K562 (cell line): ENCODE results near the gene DNAJB2. TPM values are rescaled to one million over a fixed set of nuclear protein-coding genes. Genes with fewer than 3 reads are reported as not detected.

ENCODE experiments used
- ATF1 ChIP-seq, 2 experiments: fragments of 450-650 bp in 1 of 2; IDR thresholded peaks; 2 replicates each; pipeline ENCODE4 v1.6.1; 2016; ENCODE audit warnings: missing compliant biosample characterization in 1 of 2, missing genetic modification characterization in 1 of 2
- CXXC5 ChIP-seq: fragments of 250-450 bp; sonication (Bioruptor Pico); IDR thresholded peaks from 2 replicates; pipeline ENCODE4 v1.8.0; 2022; ENCODE audit warnings: inconsistent platforms, mild to moderate bottlenecking, moderate library complexity
- MAFK ChIP-seq: IDR thresholded peaks from 2 replicates; pipeline ENCODE4 v1.6.1; 2011; ENCODE audit warnings: low read length, improper control_type of control experiment
- PCBP2 ChIP-seq: fragments of 200-400 bp; formaldehyde crosslinking; IDR thresholded peaks from 2 replicates; pipeline ENCODE4 v1.6.1; 2018; ENCODE audit warnings: low read length, low read depth, mild to moderate bottlenecking, moderate library complexity; ENCODE audit not compliant: poor library complexity, severe bottlenecking
- POLR2A ChIP-seq: fragments of 450-650 bp; conservative IDR thresholded peaks from 2 replicates; pipeline ENCODE4 v1.6.1; 2016
- RAD21 ChIP-seq, 2 experiments: fragments of 250-450 bp in 1 of 2; fragments of 450-650 bp in 1 of 2; sonication (Bioruptor Pico) in 1 of 2; formaldehyde crosslinking in 1 of 2; IDR thresholded peaks in 1 of 2; conservative IDR thresholded peaks in 1 of 2; 2 replicates each; pipeline versions ENCODE4 v1.4.0 to v1.8.0; 2020 to 2022; ENCODE audit warnings: mild to moderate bottlenecking in 2 of 2, moderate library complexity in 1 of 2
- SMAD2 ChIP-seq: fragments of 150-350 bp; IDR thresholded peaks from 2 replicates; pipeline ENCODE4 v1.6.1; 2014; ENCODE audit warnings: low read depth, mild to moderate bottlenecking, low read length
- SMARCA4 ChIP-seq: fragments of 450-650 bp; IDR thresholded peaks from 2 replicates; pipeline ENCODE4 v1.6.1; 2016
- SREBF1 ChIP-seq: fragments of 150-350 bp; IDR thresholded peaks from 2 replicates; pipeline ENCODE4 v1.6.1; 2014; ENCODE audit warnings: antibody characterized with exemption, low read depth, low read length, borderline replicate concordance
- SUPT5H ChIP-seq: fragments of 450-650 bp; IDR thresholded peaks from 2 replicates; pipeline ENCODE4 v1.6.1; 2016
- TAF7 ChIP-seq: fragments of 450-650 bp; IDR thresholded peaks from 2 replicates; pipeline ENCODE4 v1.6.1; 2016; ENCODE audit warnings: missing genetic modification characterization, missing compliant biosample characterization
- ZNF282 ChIP-seq: sonication (generic); formaldehyde crosslinking; IDR thresholded peaks from 2 replicates; pipeline ENCODE4 v1.8.1; 2023; ENCODE audit warnings: missing genetic modification reagents
- ZNF586 ChIP-seq: fragments of 450-650 bp; formaldehyde crosslinking; conservative IDR thresholded peaks from 2 replicates; pipeline ENCODE4 v1.4.0; 2020; ENCODE audit warnings: mild to moderate bottlenecking, moderate library complexity
- polyA plus RNA-seq, 8 experiments: library from polyadenylated mRNA; depleted of rRNA in 4 of 8; stranded (reverse) in 5 of 8; unstranded in 3 of 8; fragments of >200 nt; fragmentation: Nextera tagmentation in 2 of 8; fragmentation: Illumina TruSeq in 1 of 8; extraction: Ambion mirVana in 2 of 8; extraction: Trizol in 1 of 8; gene quantifications; 2 replicates each; pipeline versions ENCODE4 v1.2.1 to v1.2.3, GENCODE V29; 2011 to 2014; ENCODE audit warnings: inconsistent platforms in 1 of 8, missing spikeins in 1 of 8
- total RNA-seq, 7 experiments: library from RNA; depleted of rRNA in 6 of 7; stranded (reverse); fragments of >200 nt in 6 of 7; fragmentation: Illumina TruSeq in 2 of 7; extraction: Trizol in 2 of 7; gene quantifications; 2 replicates each; pipeline versions ENCODE4 v1.2.1 to v1.2.3, GENCODE V29; 2011 to 2021; ENCODE audit warnings: low replicate concordance in 1 of 7
- TF ChIP-seq, protein P1 (sequence below), 2 experiments: fragments of 450-650 bp in 1 of 2; IDR thresholded peaks; 2 replicates each; pipeline ENCODE4 v1.6.1; 2011 to 2017; ENCODE audit warnings: low read depth in 2 of 2, antibody characterized with exemption in 1 of 2, borderline replicate concordance in 1 of 2, low read length in 1 of 2, mild to moderate bottlenecking in 1 of 2, mixed read lengths in 1 of 2; ENCODE audit not compliant: control insufficient read depth in 1 of 2
- TF ChIP-seq, protein P2 (sequence below): IDR thresholded peaks from 2 replicates; pipeline ENCODE4 v1.6.1; 2011; ENCODE audit warnings: borderline replicate concordance, low read depth, mild to moderate bottlenecking, moderate library complexity, low read length; ENCODE audit not compliant: insufficient read depth, poor library complexity, severe bottlenecking
- TF ChIP-seq, protein P3 (sequence below), 2 experiments: IDR thresholded peaks; 2 replicates each; pipeline ENCODE4 v1.6.1; 2011; ENCODE audit warnings: borderline replicate concordance in 1 of 2, control low read depth in 1 of 2, low read depth in 1 of 2, low read length in 1 of 2, mild to moderate bottlenecking in 1 of 2, mixed read lengths in 1 of 2, moderate library complexity in 1 of 2; ENCODE audit not compliant: insufficient read depth in 1 of 2, insufficient read length in 1 of 2, poor library complexity in 1 of 2, severe bottlenecking in 1 of 2; ENCODE audit errors: extremely low read depth in 1 of 2
- TF ChIP-seq, protein P4 (sequence below): fragments of 450-650 bp; formaldehyde crosslinking; IDR thresholded peaks from 2 replicates; pipeline ENCODE4 v1.4.0; 2020; ENCODE audit warnings: mild to moderate bottlenecking, moderate library complexity

DNAJB2 gene
- total and polyA plus RNA-seq, 9 of the 15 experiments (the other 6 are each of a cell fraction or from before 2014, with no cell fraction given) = 0.08 to 3.0 (median 2.2) TPM; not detected in 1

DNA sequence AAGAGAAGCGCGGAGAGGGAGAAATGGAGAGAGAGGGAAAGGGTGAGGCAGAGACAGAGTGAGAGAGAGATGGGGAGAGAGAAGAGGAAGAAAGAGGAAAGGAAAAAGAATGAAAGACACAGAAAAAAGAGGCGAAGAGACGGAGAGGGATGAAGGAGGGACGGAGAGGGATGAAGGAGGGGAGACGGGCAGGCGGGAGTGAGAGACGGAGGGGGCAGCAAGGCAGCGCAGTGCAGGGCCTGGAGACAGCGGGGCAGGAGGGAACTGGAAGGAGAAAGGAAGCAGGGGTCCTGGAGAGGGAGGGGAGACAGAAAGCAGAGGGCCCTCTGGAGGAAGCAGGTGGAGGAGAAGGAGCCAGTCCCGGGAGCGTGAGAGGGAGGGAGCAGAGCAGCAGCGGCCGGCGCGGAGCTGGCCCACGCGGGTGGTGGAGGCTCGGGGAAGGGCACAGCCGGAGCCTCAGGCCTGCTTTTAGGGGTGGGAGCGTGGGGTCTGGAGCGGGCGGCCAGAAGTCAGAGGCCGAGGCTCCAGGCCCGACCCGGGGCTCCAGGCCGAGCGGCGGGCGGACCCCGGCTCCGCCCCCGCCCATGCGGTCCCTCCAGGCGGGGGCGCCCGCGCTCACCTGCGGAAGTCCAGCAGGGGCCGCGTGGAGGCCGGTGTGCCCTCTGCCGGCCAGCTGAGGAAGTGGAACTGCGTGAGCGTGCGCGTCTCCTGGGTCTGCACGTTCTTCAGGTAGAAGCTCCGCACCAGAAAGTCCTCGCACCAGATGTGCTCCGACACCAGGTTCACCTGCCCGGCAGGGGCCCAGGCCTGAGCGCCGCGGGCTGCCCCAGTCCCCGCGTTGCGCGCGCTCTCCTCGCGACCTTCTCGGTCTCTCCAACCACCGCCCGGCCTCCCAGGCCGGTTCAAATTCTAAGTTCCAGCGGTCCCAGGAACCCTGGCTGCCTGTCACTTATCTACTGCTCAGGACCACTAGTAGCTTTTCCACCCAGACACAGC, 15.5 kb downstream of the DNAJB2 start (continued):
- TF ChIP-seq RAD21 (CRISPR knock-in tag; conservative IDR thresholded peaks at IDR 0.05 in 1 of 2, IDR thresholded peaks at IDR 0.05 in 1 of 2) = peak; percentile 81 to 87
- TF ChIP-seq, protein P1, sequence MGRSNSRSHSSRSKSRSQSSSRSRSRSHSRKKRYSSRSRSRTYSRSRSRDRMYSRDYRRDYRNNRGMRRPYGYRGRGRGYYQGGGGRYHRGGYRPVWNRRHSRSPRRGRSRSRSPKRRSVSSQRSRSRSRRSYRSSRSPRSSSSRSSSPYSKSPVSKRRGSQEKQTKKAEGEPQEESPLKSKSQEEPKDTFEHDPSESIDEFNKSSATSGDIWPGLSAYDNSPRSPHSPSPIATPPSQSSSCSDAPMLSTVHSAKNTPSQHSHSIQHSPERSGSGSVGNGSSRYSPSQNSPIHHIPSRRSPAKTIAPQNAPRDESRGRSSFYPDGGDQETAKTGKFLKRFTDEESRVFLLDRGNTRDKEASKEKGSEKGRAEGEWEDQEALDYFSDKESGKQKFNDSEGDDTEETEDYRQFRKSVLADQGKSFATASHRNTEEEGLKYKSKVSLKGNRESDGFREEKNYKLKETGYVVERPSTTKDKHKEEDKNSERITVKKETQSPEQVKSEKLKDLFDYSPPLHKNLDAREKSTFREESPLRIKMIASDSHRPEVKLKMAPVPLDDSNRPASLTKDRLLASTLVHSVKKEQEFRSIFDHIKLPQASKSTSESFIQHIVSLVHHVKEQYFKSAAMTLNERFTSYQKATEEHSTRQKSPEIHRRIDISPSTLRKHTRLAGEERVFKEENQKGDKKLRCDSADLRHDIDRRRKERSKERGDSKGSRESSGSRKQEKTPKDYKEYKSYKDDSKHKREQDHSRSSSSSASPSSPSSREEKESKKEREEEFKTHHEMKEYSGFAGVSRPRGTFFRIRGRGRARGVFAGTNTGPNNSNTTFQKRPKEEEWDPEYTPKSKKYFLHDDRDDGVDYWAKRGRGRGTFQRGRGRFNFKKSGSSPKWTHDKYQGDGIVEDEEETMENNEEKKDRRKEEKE (IDR thresholded peaks at IDR 0.05; ENCODE audit: borderline replicate concordance in 1 of 2, control insufficient read depth in 1 of 2, low read depth in 2 of 2, low read length in 1 of 2) = no peak
- no peak for TF ChIP-seq ATF1 (CRISPR knock-in tag; IDR thresholded peaks at IDR 0.05)
- TF ChIP-seq ATF1 (tag; IDR thresholded peaks at IDR 0.05) = peak; percentile 75
- TF ChIP-seq SUPT5H = peak; percentile 58; the same call in 1 of the 2 replicates
- TF ChIP-seq CXXC5 (CRISPR knock-in tag) = peak; percentile 93
- TF ChIP-seq, protein P2, sequence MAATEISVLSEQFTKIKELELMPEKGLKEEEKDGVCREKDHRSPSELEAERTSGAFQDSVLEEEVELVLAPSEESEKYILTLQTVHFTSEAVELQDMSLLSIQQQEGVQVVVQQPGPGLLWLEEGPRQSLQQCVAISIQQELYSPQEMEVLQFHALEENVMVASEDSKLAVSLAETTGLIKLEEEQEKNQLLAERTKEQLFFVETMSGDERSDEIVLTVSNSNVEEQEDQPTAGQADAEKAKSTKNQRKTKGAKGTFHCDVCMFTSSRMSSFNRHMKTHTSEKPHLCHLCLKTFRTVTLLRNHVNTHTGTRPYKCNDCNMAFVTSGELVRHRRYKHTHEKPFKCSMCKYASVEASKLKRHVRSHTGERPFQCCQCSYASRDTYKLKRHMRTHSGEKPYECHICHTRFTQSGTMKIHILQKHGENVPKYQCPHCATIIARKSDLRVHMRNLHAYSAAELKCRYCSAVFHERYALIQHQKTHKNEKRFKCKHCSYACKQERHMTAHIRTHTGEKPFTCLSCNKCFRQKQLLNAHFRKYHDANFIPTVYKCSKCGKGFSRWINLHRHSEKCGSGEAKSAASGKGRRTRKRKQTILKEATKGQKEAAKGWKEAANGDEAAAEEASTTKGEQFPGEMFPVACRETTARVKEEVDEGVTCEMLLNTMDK = peak; percentile 93
- TF ChIP-seq, protein P3, sequence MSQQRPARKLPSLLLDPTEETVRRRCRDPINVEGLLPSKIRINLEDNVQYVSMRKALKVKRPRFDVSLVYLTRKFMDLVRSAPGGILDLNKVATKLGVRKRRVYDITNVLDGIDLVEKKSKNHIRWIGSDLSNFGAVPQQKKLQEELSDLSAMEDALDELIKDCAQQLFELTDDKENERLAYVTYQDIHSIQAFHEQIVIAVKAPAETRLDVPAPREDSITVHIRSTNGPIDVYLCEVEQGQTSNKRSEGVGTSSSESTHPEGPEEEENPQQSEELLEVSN (IDR thresholded peaks at IDR 0.05; ENCODE audit: borderline replicate concordance in 1 of 2, extremely low read depth in 1 of 2, insufficient read depth in 1 of 2, insufficient read length in 1 of 2, low read depth in 1 of 2, low read length in 1 of 2, poor library complexity in 1 of 2, severe bottlenecking in 1 of 2) = peak; percentile 54 to 83
- TF ChIP-seq ZNF282 (CRISPR knock-in tag) = 0 out of 2 replicates have a peak, but pooled peaks have one; percentile 60
- TF ChIP-seq, protein P4, sequence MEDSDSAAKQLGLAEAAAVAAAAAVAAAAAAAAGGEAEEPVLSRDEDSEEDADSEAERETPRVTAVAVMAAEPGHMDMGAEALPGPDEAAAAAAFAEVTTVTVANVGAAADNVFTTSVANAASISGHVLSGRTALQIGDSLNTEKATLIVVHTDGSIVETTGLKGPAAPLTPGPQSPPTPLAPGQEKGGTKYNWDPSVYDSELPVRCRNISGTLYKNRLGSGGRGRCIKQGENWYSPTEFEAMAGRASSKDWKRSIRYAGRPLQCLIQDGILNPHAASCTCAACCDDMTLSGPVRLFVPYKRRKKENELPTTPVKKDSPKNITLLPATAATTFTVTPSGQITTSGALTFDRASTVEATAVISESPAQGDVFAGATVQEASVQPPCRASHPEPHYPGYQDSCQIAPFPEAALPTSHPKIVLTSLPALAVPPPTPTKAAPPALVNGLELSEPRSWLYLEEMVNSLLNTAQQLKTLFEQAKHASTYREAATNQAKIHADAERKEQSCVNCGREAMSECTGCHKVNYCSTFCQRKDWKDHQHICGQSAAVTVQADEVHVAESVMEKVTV (CRISPR knock-in tag) = 0 out of 2 replicates have a peak, but pooled peaks have one; percentile 55
- TF ChIP-seq MAFK = no peak
- no peak for TF ChIP-seq SMAD2
- TF ChIP-seq SREBF1 = no peak
- peak; percentile 72; the same call in 1 of the 2 replicates for TF ChIP-seq POLR2A
- no peak for TF ChIP-seq ZNF586 (CRISPR knock-in tag)
- no peak for TF ChIP-seq PCBP2
- TF ChIP-seq TAF7 (tag) = peak; percentile 11; the same call in 1 of the 2 replicates
- 0 out of 2 replicates have a peak, but pooled peaks have one; percentile 21 for TF ChIP-seq SMARCA4
